Osteoblast (primary cell): ENCODE data around the gene ST6GAL1. TPM values are rescaled to one million over a fixed set of nuclear protein-coding genes. Genes with fewer than 3 reads are reported as not detected.

Experiments used
- DNase-seq: peaks from one replicate; pipeline ENCODE4 v3.0.0; 2011; ENCODE audit warnings: low spot score, mixed read lengths; ENCODE audit not compliant: insufficient read length; ENCODE audit errors: missing footprints
- H2AFZ ChIP-seq: 2 replicates; pipeline ENCODE4 v1.6.0; 2011; ENCODE audit warnings: mild to moderate bottlenecking, low read length
- H3K27ac ChIP-seq: 2 replicates; pipeline ENCODE4 v1.5.1; 2011; ENCODE audit warnings: mild to moderate bottlenecking, low read depth, low read length, moderate library complexity
- H3K27me3 ChIP-seq: 2 replicates; pipeline ENCODE4 v1.6.0; 2012; ENCODE audit warnings: mild to moderate bottlenecking, control low read depth, inconsistent platforms, low read length, moderate library complexity; ENCODE audit not compliant: insufficient read depth
- H3K36me3 ChIP-seq: 2 replicates; pipeline ENCODE4 v1.5.1; 2011; ENCODE audit warnings: mild to moderate bottlenecking, low read length, control low read depth, moderate library complexity; ENCODE audit not compliant: insufficient read depth
- H3K4me1 ChIP-seq: 2 replicates; pipeline ENCODE4 v1.5.1; 2011; ENCODE audit warnings: mild to moderate bottlenecking, low read length, control low read depth, moderate library complexity; ENCODE audit not compliant: insufficient read depth
- H3K4me2 ChIP-seq: 2 replicates; pipeline ENCODE4 v1.6.0; 2011; ENCODE audit warnings: mild to moderate bottlenecking, low read length; ENCODE audit not compliant: insufficient read depth
- H3K4me3 ChIP-seq: fragments of 200-600 bp; sonication (generic); 3 replicates; pipeline ENCODE4 v1.5.1; 2012; ENCODE audit warnings: mild to moderate bottlenecking, low read length, inconsistent platforms; ENCODE audit not compliant: insufficient read depth
- H3K79me2 ChIP-seq: 2 replicates; pipeline ENCODE4 v1.6.0; 2012; ENCODE audit warnings: mild to moderate bottlenecking, low read length, control low read depth, inconsistent platforms; ENCODE audit not compliant: insufficient read depth
- H3K9me3 ChIP-seq: 2 replicates; pipeline ENCODE4 v1.5.1; 2011; ENCODE audit warnings: low read depth, low read length, control low read depth
- H4K20me1 ChIP-seq: 2 replicates; pipeline ENCODE4 v1.6.0; 2012; ENCODE audit warnings: mild to moderate bottlenecking, low read length, control low read depth; ENCODE audit not compliant: insufficient read depth
- CTCF ChIP-seq: IDR thresholded peaks from 2 replicates; pipeline ENCODE4 v1.5.1; 2011; ENCODE audit warnings: mild to moderate bottlenecking, low read depth, low read length, moderate library complexity; ENCODE audit errors: extremely low read depth
- total RNA-seq: library from RNA; depleted of rRNA; stranded (reverse); fragments of >200 nt; gene quantifications from 2 replicates; pipeline ENCODE4 v1.2.3, GENCODE V29; 2012

ST6GAL1 gene
- total RNA-seq, 1 donor = 8.0 TPM

- H3K4me2 ChIP-seq = peak overlapping the region; percentile 67
- no peak for DNase-seq
- no peaks in the 10 kb centered on the region for H3K36me3 ChIP-seq
- TF ChIP-seq CTCF = no peak
- H3K9me3 ChIP-seq = no peaks in the 10 kb centered on the region
- peak overlapping the region; percentile 60 for H3K4me3 ChIP-seq
- H3K27ac ChIP-seq = peak overlapping the region; percentile 34
- H4K20me1 ChIP-seq = no peaks in the 10 kb centered on the region
- no peaks in the 10 kb centered on the region for H3K27me3 ChIP-seq
- peak overlapping the region; percentile 52 for H2AFZ ChIP-seq
- H3K79me2 ChIP-seq = no peaks in the 10 kb centered on the region
- H3K4me1 ChIP-seq = peaks cover 26% of the 10 kb centered on the region
Measured at GRCh38 chr3:187102073-187102634, 171.8 kb downstream of the ST6GAL1 start.

- H3K27ac ChIP-seq = no peak overlapping the region
- H3K27me3 ChIP-seq = no peaks in the 10 kb centered on the region
- no peak for TF ChIP-seq CTCF
- H3K4me1 ChIP-seq = peaks cover 28% of the 10 kb centered on the region
- no peaks in the 10 kb centered on the region for H3K79me2 ChIP-seq
- no peak overlapping the region for H2AFZ ChIP-seq
- DNase-seq = no peak
- H3K4me2 ChIP-seq = no peak overlapping the region
- H3K36me3 ChIP-seq = no peaks in the 10 kb centered on the region
- H3K9me3 ChIP-seq = no peaks in the 10 kb centered on the region
- H3K4me3 ChIP-seq = no peak overlapping the region
- H4K20me1 ChIP-seq = no peaks in the 10 kb centered on the region
Measured at GRCh38 chr3:187103251-187103650, 172.9 kb downstream of the ST6GAL1 start.

- TF ChIP-seq CTCF = no peak
- no peaks in the 10 kb centered on the region for H3K27me3 ChIP-seq
- H3K27ac ChIP-seq = peak overlapping the region; percentile 15
- no peaks in the 10 kb centered on the region for H3K9me3 ChIP-seq
- H2AFZ ChIP-seq = peak overlapping the region; percentile 67
- peak overlapping the region; percentile 55 for H3K4me3 ChIP-seq
- H3K4me2 ChIP-seq = peak overlapping the region; percentile 83
- no peaks in the 10 kb centered on the region for H3K79me2 ChIP-seq
- no peaks in the 10 kb centered on the region for H4K20me1 ChIP-seq
- DNase-seq = no peak
- peaks cover 30% of the 10 kb centered on the region for H3K4me1 ChIP-seq
- no peaks in the 10 kb centered on the region for H3K36me3 ChIP-seq
Measured at GRCh38 chr3:187104342-187104741, 174.0 kb downstream of the ST6GAL1 start.

GRCh38 chr3:187104933-187105332, 174.6 kb downstream of the ST6GAL1 start:
- Histone ChIP-seq H3K4me2 (peak overlapping the region; percentile 83), H3K4me1 (peaks cover 30% of the 10 kb centered on the region), H3K36me3 (no peaks in the 10 kb centered on the region), H3K9me3 (no peaks in the 10 kb centered on the region), H3K27ac (peak overlapping the region; percentile 15), H4K20me1 (no peaks in the 10 kb centered on the region), H3K4me3 (peak overlapping the region; percentile 55), H2AFZ (peak overlapping the region; percentile 67), H3K79me2 (no peaks in the 10 kb centered on the region), H3K27me3 (no peaks in the 10 kb centered on the region)
- no peak for TF ChIP-seq CTCF
- no peak for DNase-seq
